Endothelial cell of umbilical vein (primary cell): Measurements from ENCODE around the gene DNASE1L1. TPM values are rescaled to one million over a fixed set of nuclear protein-coding genes. Genes with fewer than 3 reads are reported as not detected.

ENCODE experiments used
- BruUV-seq: library from RNA; stranded (reverse); fragments of 400-500 nt; replicated peaks from 2 replicates; lab custom pipeline; 2021; lab: Mats Ljungman, UMichigan
- CTCF ChIA-PET: fragments of 300-600, 350-600 bp; sonication (Branson Sonifier 250); formaldehyde crosslinking; loops from one replicate; lab custom pipeline; 2021; ENCODE audit warnings: antibody characterized with exemption, inconsistent platforms; lab: Charles Lee
- POLR2A ChIA-PET: fragments of 300-600, 350-600 bp; sonication (Branson Sonifier 250); formaldehyde crosslinking; loops from one replicate; lab custom pipeline; 2021; ENCODE audit warnings: antibody characterized with exemption, inconsistent platforms; lab: Charles Lee
- DNase-seq: peaks from one replicate; pipeline ENCODE4 v3.0.0-alpha.2; 2011; ENCODE audit warnings: low read depth, low spot score
- FAIRE-seq: peaks from 2 replicates; lab custom pipeline; 2011; peaks lifted over from hg19 to GRCh38; lab: Jason Lieb, UNC
- H2AFZ ChIP-seq: 2 replicates; pipeline ENCODE4 v1.6.0; 2012; ENCODE audit warnings: low read depth, low read length, control low read depth, inconsistent platforms
- H3K27ac ChIP-seq: 2 replicates; pipeline ENCODE4 v1.5.1; 2011; ENCODE audit warnings: low read depth, mild to moderate bottlenecking, control low read depth, low read length, moderate library complexity; ENCODE audit not compliant: insufficient read depth
- H3K27me3 ChIP-seq, 2 experiments: 2 replicates each; pipeline versions ENCODE4 v1.6.0 to v1.6.1; 2011; ENCODE audit warnings: low read length in 2 of 2, mixed read lengths in 1 of 2; ENCODE audit not compliant: control insufficient read depth in 2 of 2, insufficient read depth in 2 of 2
- H3K36me3 ChIP-seq, 2 experiments: 2 replicates in 1 of 2; 3 replicates in 1 of 2; pipeline ENCODE4 v1.5.1; 2011; ENCODE audit warnings: low read length in 2 of 2, mild to moderate bottlenecking in 1 of 2, moderate library complexity in 1 of 2; ENCODE audit not compliant: control insufficient read depth in 2 of 2, insufficient read depth in 2 of 2; ENCODE audit errors: extremely low read depth in 1 of 2
- H3K4me1 ChIP-seq: 3 replicates; pipeline ENCODE4 v1.5.1; 2011; ENCODE audit warnings: mild to moderate bottlenecking, low read length; ENCODE audit not compliant: control insufficient read depth, insufficient read depth; ENCODE audit errors: extremely low read depth
- H3K4me2 ChIP-seq: 2 replicates; pipeline ENCODE4 v1.6.1; 2011; ENCODE audit warnings: low read length, control low read depth, mixed read lengths; ENCODE audit not compliant: insufficient read depth
- H3K4me3 ChIP-seq, 3 experiments: fragments of 200-600 bp in 1 of 3; sonication (generic), shearing (Covaris generic) in 1 of 3; replicated peaks in 1 of 3; 2 replicates each; pipeline ENCODE4 v1.5.1; 2011 to 2016; ENCODE audit warnings: control low read depth in 3 of 3, low read length in 3 of 3, mild to moderate bottlenecking in 2 of 3, inconsistent platforms in 1 of 3, low read depth in 1 of 3, moderate library complexity in 1 of 3; ENCODE audit not compliant: insufficient read depth in 1 of 3
- H3K79me2 ChIP-seq: 2 replicates; pipeline ENCODE4 v1.6.0; 2012; ENCODE audit warnings: low read length, inconsistent platforms; ENCODE audit not compliant: control insufficient read depth, insufficient read depth
- H3K9ac ChIP-seq: replicated peaks from 2 replicates; pipeline ENCODE3; 2011; ENCODE audit warnings: low read length, control low read depth; ENCODE audit not compliant: insufficient read depth; ENCODE audit errors: extremely low read depth
- H3K9me1 ChIP-seq: replicated peaks from 3 replicates; pipeline ENCODE4 v1.6.0; 2011; ENCODE audit warnings: mild to moderate bottlenecking, low read length; ENCODE audit not compliant: control insufficient read depth, insufficient read depth; ENCODE audit errors: extremely low read depth
- H3K9me3 ChIP-seq: replicated peaks from 2 replicates; pipeline ENCODE4 v1.5.1; 2012; ENCODE audit warnings: low read length, inconsistent platforms; ENCODE audit not compliant: control insufficient read depth, insufficient read depth
- H4K20me1 ChIP-seq: replicated peaks from 2 replicates; pipeline ENCODE3; 2011; ENCODE audit warnings: mild to moderate bottlenecking, low read length; ENCODE audit not compliant: control insufficient read depth, insufficient read depth; ENCODE audit errors: extremely low read depth
- EZH2 ChIP-seq: IDR thresholded peaks from 2 replicates; pipeline ENCODE4 v1.6.1; 2012; ENCODE audit warnings: borderline replicate concordance, low read depth, mild to moderate bottlenecking, moderate library complexity, low read length, inconsistent platforms; ENCODE audit not compliant: severe bottlenecking
- FOS ChIP-seq: IDR thresholded peaks from 2 replicates; pipeline ENCODE4 v1.6.1; 2011; ENCODE audit warnings: mild to moderate bottlenecking, low read length, moderate library complexity, borderline replicate concordance; ENCODE audit not compliant: insufficient read depth
- GATA2 ChIP-seq: IDR thresholded peaks from 2 replicates; pipeline ENCODE4 v1.7.0; 2011; ENCODE audit warnings: low read depth, mild to moderate bottlenecking, moderate library complexity, mixed read lengths, low read length; ENCODE audit not compliant: insufficient read length, insufficient read depth
- JUN ChIP-seq: IDR thresholded peaks from 2 replicates; pipeline ENCODE4 v1.6.1; 2011; ENCODE audit warnings: borderline replicate concordance, low read depth; ENCODE audit not compliant: insufficient read length, insufficient read depth
- MYC ChIP-seq: IDR thresholded peaks from one replicate; pipeline ENCODE4 v1.6.1; 2011; ENCODE audit warnings: mild to moderate bottlenecking, low read depth, low read length
- POLR2A ChIP-seq: IDR thresholded peaks from 2 replicates; pipeline ENCODE4 v1.6.1; 2012; ENCODE audit warnings: low read depth, mild to moderate bottlenecking, control low read depth, low read length
- POLR2AphosphoS5 ChIP-seq: IDR thresholded peaks from 2 replicates; pipeline ENCODE4 v1.6.1; 2012; ENCODE audit warnings: low read depth, mild to moderate bottlenecking, control low read depth, low read length, moderate library complexity; ENCODE audit not compliant: insufficient read depth
- dilution Hi-C: fragments of 300-500 bp; cut with MboI; formaldehyde crosslinking; loops from one replicate; pipeline ENCODE4 v1.15.0; 2019; ENCODE audit warnings: low sequenced_read_pairs; ENCODE audit not compliant: extremely low pct_ligation_motif_present
- intact Hi-C: fragments of 100-400 bp; cut with micrococcal nuclease; formaldehyde crosslinking; loops from one replicate; pipeline ENCODE4 v1.10.0; 2022
- polyA plus RNA-seq, 4 experiments: library from polyadenylated mRNA; depleted of rRNA in 3 of 4; stranded (reverse) in 3 of 4; unstranded in 1 of 4; fragments of >200 nt; gene quantifications; 2 replicates each; pipeline versions ENCODE4 v1.2.1 to v1.2.3, GENCODE V29; 2011 to 2012; ENCODE audit warnings: missing spikeins in 1 of 4
- total RNA-seq: library from RNA; stranded (reverse); gene quantifications from 2 replicates; pipeline ENCODE4 v1.2.3, GENCODE V29; 2021
- TF ChIP-seq, protein P1 (sequence below): IDR thresholded peaks from 2 replicates; pipeline ENCODE4 v1.6.1; 2011; ENCODE audit not compliant: insufficient read depth, insufficient read length
- TF ChIP-seq, protein P2 (sequence below), 2 donors: IDR thresholded peaks; 1 replicate in 1 of 2; 2 replicates in 1 of 2; pipeline ENCODE4 v1.5.1; 2011; ENCODE audit warnings: low read length in 2 of 2, mild to moderate bottlenecking in 2 of 2, moderate library complexity in 2 of 2, control low read depth in 1 of 2, inconsistent platforms in 1 of 2, low read depth in 1 of 2; ENCODE audit not compliant: insufficient read depth in 1 of 2; ENCODE audit errors: extremely low read depth in 1 of 2

DNASE1L1 gene
- total and polyA plus RNA-seq, 2 donors (not counting 3 experiments of a cell fraction or from before 2014, with no cell fraction given) = 61.5 to 84.9 TPM

DNA sequence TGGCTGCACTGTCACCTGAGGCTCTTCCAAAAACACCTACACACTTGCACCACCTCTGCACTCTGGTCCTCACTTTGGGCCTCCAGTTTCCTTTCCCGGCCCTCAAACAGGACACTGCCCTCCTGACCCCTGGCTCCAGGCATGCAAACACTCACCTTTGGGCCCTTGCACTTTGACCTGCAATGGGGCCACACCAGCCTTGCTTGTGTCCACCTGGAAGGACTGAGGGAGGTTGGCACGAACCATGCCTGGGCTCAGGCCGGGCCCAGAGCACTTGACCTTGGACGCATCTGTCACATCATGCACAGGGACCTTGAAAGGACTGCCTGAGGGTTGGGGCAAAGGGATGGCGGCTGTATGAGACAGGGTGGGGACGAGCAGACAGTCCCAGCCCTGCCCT lies 50.2 kb downstream of the DNASE1L1 start:
- Histone ChIP-seq H4K20me1 (no peaks in the 10 kb centered on the region), H3K4me2 (no peak overlapping the region), H3K9me1 (no peaks in the 10 kb centered on the region), H3K9ac (no peak overlapping the region), H2AFZ (no peak overlapping the region), H3K27ac (no peak overlapping the region), H3K36me3 (peaks cover 15 to 89% of the 10 kb centered on the region in 2 experiments), H3K79me2 (peaks cover 66% of the 10 kb centered on the region), H3K4me3 (no peak overlapping the region), H3K27me3 (no peaks in the 10 kb centered on the region), H3K9me3 (no peaks in the 10 kb centered on the region), H3K4me1 (no peaks in the 10 kb centered on the region)
- intact Hi-C loops = no loop called here
- ChIA-PET CTCF (no interaction called here), POLR2A (no interaction called here)
- no peak for FAIRE-seq
- dilution Hi-C loops = no loop called here
- BruUV-seq = no TSS peak
- TF ChIP-seq POLR2AphosphoS5 = no peak
- TF ChIP-seq, protein P1, sequence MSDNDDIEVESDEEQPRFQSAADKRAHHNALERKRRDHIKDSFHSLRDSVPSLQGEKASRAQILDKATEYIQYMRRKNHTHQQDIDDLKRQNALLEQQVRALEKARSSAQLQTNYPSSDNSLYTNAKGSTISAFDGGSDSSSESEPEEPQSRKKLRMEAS = no peak
- TF ChIP-seq MYC = no peak
- no peak for TF ChIP-seq JUN
- TF ChIP-seq, protein P2, sequence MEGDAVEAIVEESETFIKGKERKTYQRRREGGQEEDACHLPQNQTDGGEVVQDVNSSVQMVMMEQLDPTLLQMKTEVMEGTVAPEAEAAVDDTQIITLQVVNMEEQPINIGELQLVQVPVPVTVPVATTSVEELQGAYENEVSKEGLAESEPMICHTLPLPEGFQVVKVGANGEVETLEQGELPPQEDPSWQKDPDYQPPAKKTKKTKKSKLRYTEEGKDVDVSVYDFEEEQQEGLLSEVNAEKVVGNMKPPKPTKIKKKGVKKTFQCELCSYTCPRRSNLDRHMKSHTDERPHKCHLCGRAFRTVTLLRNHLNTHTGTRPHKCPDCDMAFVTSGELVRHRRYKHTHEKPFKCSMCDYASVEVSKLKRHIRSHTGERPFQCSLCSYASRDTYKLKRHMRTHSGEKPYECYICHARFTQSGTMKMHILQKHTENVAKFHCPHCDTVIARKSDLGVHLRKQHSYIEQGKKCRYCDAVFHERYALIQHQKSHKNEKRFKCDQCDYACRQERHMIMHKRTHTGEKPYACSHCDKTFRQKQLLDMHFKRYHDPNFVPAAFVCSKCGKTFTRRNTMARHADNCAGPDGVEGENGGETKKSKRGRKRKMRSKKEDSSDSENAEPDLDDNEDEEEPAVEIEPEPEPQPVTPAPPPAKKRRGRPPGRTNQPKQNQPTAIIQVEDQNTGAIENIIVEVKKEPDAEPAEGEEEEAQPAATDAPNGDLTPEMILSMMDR (IDR thresholded peaks at IDR 0.05; ENCODE audit: extremely low read depth in 1 of 2, insufficient read depth in 1 of 2, low read depth in 1 of 2, low read length in 2 of 2) = no peak
- TF ChIP-seq FOS = no peak
- no peak for TF ChIP-seq GATA2
- no peak for TF ChIP-seq EZH2
- TF ChIP-seq POLR2A = no peak
- DNase-seq = no peak
